Measurements from ENCODE around the gene SENP6.

Gene SENP6

DNA sequence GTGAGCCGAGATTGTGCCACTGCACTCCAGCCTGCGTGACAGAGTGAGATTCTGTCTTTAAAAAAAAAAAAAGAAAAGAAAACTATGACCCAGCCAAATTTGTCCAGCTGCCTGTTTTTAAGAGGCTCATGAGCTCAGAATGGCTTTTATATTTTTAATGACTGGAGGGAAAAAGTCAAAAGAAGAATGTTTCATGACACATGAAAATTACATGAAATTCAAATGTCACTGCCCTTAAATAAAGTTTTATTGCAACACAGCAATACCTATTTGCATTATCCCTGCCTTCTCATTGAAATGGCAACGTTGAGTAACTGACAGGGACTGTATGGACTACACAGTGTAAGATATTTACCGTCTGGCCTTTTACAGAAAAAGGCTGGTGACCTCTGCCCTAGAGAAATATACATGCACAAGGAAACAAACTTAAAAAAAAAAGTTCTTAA, 11.4 kb downstream of the SENP6 start:
- no peak overlapping the region for H3K4me3 ChIP-seq (replicated peaks; ENCODE audit: low read depth, low read length)
- no peak for DNase-seq (ENCODE audit: low read depth)
- TF ChIP-seq CTCF (IDR thresholded peaks at IDR 0.05; ENCODE audit: low read length, missing control alignments) = no peak

GRCh38 chr6:75618437-75618836, 16.8 kb downstream of the SENP6 start:
- no peak overlapping the region for H3K4me3 ChIP-seq (replicated peaks; ENCODE audit: low read depth, low read length)

DNA sequence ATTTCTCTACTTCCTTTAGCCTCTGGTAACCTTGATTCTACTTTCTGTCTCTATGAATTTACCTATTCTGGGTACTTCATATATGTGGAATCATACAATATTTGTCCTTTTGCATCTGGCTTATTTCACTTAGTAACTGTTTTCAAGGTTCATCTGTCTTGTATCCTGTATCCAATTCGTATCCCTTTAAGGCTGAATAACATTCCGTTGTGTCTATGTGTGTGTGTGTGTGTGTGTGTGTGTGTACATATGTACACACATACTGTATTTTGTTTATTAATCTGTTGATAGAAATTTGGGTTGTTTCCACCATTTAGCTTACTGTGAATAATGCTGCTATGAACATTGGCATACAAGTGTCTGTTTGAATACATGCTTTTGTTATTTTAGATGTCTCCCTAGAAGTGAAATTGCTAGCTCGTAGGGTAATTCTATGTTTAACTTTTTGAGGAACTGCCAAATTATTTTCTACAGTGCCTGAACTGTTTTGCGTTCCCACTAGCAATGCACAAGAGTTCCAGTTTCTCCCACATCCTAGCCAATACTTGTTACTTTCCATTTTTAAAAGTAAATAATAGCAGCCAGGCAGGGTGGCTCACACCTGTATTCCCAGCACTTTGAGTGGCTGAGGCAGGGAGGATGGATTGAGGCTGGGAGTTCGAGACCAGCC, 17.7 kb downstream of the SENP6 start:
- no peak overlapping the region for H3K4me3 ChIP-seq (replicated peaks; ENCODE audit: low read depth, low read length)
- TF ChIP-seq CTCF (IDR thresholded peaks at IDR 0.05; ENCODE audit: low read length, missing control alignments) = no peak

More at GRCh38 chr6:75618437-75618836, 16.8 kb downstream of the SENP6 start:
- no peak for TF ChIP-seq CTCF (IDR thresholded peaks at IDR 0.05; ENCODE audit: low read length, missing control alignments)
- no peak for DNase-seq (ENCODE audit: low read depth)

DNA sequence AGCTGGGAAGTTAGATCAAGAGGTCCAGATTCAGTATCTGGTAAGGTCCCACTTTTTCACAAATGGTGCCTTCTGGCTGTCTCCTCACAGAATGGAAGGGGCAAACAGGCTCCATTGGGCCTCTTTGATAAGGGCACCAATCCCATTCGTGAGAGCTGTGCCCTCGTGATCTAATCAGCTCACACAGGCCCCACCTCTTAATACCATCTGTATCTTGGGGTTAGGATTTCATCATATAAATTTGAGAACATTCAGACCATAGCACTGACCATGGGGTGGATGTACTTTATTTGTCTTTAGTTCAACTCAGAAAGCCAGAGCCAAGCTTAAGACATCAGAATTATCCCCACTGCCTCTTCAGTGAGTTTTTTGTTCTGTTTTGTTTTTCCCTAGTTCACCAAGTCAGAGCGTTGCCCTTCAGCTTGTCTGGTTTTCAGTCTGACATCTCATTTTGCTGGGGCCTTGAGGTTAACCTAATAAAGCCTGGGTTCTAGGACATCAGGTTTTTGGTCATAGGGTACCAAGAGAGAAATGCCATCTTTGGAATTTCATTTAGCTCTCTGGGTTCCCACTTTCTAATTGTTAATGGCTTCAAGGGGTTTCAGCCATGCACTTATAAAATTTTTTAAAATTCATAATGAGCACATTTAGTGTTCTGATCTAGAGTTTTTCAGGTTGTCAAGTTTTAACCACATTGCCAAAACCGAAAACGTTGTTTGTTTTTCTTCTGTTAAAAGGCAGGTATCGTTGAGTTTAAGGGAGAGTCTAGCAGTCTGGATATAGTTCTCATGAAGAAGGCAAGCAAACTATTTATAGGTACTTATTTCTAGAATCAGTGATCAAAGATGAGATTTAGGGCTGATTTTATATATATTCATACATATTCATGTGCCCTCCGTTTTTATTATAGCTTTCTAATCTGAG, 19.0 kb downstream of the SENP6 start:
- DNase-seq (ENCODE audit: low read depth) = no peak
- TF ChIP-seq CTCF (IDR thresholded peaks at IDR 0.05; ENCODE audit: low read length, missing control alignments) = no peak
- H3K4me3 ChIP-seq (replicated peaks; ENCODE audit: low read depth, low read length) = no peak overlapping the region

More for the DNA sequence above, 17.7 kb downstream of the SENP6 start:
- no peak for DNase-seq (ENCODE audit: low read depth)

GRCh38 chr6:75621846-75622245, 20.2 kb downstream of the SENP6 start:
- TF ChIP-seq CTCF (IDR thresholded peaks at IDR 0.05; ENCODE audit: low read length, missing control alignments) = no peak
- H3K4me3 ChIP-seq (replicated peaks; ENCODE audit: low read depth, low read length) = no peak overlapping the region
- no peak for DNase-seq (ENCODE audit: low read depth)

- TF ChIP-seq CTCF (IDR thresholded peaks at IDR 0.05; ENCODE audit: low read length, missing control alignments) = no peak
- DNase-seq (ENCODE audit: low read depth) = no peak
- H3K4me3 ChIP-seq (replicated peaks; ENCODE audit: low read depth, low read length) = no peak overlapping the region
Observed at GRCh38 chr6:75623491-75623890, 21.8 kb downstream of the SENP6 start.

Data from fibroblast of pulmonary artery (primary cell).